GM21367 (cell line): ENCODE data around the gene AGBL2.
"Not testable (repeated sequence)": the region's sequence is repeated elsewhere in the genome, so short reads cannot be mapped to it uniquely, and the experiment has no call there.

Source experiments
- ATAC-seq: cut with Tn5 transposase; IDR thresholded peaks from one replicate; pipeline ENCODE4 v1.9.1; 2021; ENCODE audit not compliant: unreplicated experiment

AGBL2 gene, protein sequence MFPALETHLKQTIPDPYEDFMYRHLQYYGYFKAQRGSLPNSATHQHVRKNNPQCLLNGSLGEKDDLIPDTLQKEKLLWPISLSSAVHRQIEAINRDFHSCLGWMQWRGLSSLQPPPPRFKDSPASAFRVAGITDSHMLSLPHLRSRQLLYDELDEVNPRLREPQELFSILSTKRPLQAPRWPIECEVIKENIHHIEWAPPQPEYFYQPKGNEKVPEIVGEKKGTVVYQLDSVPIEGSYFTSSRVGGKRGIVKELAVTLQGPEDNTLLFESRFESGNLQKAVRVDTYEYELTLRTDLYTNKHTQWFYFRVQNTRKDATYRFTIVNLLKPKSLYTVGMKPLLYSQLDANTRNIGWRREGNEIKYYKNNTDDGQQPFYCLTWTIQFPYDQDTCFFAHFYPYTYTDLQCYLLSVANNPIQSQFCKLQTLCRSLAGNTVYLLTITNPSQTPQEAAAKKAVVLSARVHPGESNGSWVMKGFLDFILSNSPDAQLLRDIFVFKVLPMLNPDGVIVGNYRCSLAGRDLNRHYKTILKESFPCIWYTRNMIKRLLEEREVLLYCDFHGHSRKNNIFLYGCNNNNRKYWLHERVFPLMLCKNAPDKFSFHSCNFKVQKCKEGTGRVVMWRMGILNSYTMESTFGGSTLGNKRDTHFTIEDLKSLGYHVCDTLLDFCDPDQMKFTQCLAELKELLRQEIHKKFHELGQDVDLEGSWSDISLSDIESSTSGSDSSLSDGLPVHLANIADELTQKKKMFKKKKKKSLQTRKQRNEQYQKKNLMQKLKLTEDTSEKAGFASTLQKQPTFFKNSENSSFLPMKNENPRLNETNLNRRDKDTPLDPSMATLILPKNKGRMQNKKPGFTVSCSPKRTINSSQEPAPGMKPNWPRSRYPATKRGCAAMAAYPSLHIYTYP

DNA sequence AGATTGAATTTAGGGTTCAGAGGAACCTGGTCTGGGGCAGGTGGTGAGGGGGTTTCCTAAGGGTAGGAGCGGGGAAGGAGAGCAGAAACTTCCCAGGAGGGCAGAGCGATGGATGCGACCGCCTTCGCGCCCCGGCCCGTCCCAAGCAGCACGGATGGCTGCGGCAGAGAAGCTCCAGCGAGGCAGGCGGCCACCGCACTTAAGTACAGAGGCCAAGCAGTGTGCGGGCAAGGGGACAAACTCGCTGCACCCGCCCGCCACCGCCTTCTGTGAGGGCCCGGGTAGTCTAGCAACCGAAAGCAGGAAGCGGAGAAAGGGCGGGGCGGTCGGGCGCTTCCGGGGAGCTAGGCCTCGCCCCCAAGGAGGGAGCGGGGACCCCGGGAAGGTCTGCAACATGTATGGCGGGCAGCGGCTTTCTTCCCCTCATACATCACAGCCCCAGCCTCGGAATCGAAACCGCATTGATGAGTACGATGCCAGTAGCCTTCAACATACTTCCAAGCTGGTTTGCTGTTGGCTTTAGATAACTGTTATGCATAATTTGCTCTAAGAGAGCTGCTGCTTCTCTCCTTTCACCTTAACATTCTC is at the start of gene AGBL2:
Gene AGBL2 (minus strand): TSS at position 288 of the 588 bp plus-strand sequence. CDS start 719 bp downstream, outside the sequence.
- peak; percentile 96 for ATAC-seq

DNA sequence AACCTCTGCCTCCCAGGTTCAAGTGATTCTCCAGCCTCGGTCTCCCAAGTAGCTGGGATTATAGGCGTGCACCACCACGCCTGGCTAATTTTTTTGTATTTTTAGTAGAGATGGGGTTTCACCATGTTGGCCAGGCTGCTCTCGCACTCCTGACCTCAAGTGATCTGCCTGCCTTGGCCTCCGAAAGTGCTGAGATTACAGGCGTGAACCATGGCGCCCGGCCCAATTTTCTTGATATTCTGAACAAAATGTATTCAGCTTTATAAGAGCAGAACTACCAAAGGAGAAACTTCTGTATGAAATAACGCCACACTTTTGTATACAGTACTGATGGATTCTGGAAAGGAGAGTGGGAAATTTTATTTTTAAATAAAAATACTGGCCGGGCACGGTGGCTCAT is 44.1 kb upstream of the AGBL2 start:
- ATAC-seq, result not testable (repeated sequence)

DNA sequence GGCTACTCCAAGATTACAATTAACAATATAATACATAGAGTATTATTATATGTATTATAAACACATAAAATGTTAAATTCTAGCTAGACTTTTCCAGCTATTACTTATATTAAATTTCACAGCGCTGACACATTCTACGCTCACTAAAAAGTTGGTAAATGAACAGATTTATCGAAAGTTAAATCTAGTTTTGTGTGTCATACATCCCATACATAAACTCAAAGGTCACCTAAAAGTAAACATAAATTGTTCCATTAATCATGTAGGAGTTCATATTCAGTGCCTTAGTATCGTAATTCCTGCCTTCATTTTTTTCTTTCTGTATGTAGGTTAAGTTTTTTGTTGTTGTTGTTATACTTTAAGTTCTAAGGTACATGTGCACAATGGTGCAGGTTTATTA is 41.0 kb upstream of the AGBL2 start:
- no peak for ATAC-seq

DNA sequence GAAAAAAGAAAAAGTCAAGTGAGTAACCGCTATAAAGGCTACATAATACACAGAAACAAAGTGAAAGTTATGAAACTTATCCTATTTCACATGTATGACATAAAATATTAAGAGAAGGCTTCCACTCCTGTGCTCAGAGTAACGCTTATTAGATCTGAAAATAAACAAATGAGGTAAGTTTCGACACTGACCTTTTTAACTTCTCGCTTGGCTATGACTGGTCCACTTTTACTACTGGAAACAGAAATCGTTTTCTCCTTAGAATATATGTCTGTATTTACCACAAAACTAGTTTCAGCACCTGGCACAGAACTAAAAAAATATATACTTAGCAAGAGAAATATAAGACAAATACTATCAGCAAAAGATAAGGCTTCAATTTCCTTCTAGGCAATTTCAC is 35.6 kb upstream of the AGBL2 start:
- no peak for ATAC-seq

DNA sequence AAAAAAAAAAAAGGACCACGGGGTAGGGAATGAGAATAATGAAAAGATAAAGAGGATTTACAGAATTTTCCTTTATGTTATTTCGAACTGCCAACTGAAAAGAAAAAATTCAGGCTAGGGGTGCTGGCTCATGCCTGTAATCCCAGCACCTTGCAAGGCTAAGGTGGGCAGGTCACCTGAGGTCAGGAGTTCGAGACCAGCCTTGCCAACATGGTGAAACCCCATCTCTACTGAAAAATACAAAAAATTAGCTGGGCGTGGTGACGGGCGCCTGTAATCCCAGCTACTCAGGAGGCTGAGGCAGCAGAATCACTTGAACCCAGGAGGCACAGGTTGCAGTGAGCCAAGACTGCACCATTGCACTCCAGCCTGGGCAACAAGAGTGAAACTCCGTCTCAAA is 27.3 kb upstream of the AGBL2 start:
- ATAC-seq, result not testable (repeated sequence)

DNA sequence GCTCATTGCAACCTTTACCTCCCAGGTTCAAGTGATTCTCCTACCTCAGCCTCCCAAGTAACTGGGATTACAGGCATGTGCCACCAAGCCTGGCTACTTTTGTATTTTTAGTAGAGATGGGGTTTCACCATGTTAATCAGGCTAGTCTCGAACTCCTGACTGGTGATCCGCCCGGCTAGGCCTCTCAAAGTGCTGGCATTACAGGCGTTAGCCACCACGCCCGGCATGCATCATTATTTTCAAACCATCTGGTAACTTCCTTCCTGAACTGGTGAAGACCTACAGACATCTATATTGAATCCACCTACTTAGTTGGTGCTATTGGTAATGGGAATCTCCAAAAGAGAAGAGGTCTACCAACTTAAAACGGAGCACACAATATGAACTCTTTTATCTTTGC is 22.6 kb upstream of the AGBL2 start:
- not testable (repeated sequence) for ATAC-seq

DNA sequence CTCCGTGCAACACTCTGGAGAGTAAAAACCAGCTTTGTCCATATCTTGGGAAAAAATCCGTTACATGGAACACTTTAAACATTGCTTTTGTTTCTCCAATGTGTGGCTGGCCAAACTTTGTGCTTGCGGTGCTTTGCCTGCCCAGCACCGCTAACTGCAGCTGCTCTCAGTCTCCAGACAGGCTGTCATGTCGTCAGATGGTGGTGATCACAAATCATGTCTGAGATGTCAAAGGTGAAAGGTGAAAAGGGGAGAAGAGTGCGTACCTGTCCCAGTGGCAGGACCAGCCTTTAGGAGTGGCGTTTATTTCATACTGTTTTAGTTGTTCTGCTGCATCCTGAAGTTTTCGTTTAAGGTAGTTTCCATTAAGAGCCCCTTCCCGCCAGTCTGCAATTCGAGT is 17.1 kb upstream of the AGBL2 start:
- no peak for ATAC-seq

DNA sequence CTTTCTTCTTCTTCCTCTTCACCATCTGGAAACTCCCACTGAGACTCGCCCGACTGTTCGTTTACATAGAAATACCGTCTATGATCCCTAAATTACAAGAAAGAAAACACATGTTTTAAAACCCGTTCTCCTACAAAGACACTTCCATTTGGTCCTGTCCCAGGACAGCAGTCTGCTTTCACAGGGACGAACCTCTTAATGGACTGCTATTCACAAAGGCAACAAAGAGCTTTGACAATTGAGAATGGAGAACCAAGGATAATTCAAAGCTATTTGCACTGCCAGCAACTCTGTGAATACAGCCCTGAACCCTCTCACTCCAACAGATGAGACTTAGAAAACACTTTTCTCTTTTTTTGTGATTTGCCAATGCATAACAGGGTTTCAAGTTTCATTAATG is 16.3 kb upstream of the AGBL2 start:
- ATAC-seq, result no peak

DNA sequence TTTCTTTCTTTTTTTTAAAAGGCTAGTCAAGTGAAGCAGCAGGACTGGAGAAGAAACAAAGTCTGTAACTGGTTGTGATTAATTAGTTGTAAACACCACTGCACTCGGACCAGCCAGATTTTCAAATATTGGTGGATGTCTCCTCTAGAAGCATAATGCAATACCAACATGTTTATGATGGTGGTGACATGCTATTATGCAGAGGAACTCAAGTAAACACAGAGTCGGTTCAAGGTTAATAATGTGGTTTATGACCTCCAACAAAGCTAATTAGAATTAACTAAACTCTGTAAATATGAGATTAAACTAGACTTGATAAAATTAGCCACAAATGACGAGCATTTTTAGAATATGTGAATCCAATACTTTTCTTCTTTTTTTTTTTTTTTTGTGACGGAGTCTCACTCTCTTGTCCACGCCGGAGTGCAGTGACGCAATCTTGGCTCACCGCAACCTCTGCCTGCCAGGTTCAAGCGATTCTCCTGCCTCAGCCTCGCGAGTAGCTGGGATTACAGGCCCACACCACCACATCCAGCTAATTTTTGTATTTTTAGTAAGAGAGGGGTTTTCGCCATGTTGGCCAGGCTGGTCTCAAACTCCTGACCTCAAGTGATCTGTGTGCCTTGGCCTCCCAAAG is 11.8 kb upstream of the AGBL2 start:
- ATAC-seq, result no peak

DNA sequence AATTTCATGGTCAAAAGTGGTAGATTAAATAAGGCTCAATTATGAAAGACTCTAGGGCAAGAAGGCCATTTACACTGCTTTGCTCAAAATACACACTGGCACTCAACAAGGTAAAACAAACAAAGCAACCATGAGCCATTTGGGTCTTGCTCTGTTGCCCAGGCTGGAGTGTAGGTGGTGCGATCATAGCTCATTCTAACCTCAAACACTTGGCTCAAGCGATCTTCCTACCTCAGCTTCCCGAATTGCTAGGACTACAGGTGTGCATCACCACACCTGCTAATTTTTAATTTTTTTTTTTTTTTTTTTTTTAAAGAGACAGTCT is 10.9 kb upstream of the AGBL2 start:
- ATAC-seq, result no peak

DNA sequence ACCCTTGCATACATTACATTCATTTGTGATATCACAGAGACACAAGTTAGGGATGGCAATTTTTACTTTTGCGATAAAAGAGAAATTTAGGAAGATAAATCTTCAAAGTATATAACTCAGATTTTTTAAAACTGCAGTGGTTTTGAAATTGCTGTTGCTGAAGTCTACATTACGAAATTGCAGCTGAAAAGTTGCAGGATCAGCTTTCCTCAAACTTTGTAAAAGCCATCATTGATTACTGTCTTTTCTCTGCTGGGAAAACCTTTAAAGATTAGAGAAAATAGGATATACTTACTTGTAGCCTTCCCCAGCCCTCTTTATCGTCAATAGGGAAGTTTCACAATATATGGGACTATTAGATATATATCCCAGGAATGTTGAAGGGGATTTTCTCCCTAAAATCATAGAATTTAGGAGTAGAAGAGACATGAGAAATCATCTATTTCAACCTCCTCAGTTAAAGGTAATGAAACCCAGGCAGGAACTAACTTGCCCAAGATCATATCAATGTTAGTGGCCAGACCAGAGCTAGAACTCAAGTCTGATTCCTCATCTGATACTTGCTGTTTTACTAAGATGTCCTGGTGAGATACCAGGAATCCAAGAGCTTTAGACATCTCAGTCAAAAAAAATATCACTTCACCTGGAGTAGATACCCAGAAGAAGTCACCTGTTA is 10.4 kb upstream of the AGBL2 start:
- no peak for ATAC-seq

DNA sequence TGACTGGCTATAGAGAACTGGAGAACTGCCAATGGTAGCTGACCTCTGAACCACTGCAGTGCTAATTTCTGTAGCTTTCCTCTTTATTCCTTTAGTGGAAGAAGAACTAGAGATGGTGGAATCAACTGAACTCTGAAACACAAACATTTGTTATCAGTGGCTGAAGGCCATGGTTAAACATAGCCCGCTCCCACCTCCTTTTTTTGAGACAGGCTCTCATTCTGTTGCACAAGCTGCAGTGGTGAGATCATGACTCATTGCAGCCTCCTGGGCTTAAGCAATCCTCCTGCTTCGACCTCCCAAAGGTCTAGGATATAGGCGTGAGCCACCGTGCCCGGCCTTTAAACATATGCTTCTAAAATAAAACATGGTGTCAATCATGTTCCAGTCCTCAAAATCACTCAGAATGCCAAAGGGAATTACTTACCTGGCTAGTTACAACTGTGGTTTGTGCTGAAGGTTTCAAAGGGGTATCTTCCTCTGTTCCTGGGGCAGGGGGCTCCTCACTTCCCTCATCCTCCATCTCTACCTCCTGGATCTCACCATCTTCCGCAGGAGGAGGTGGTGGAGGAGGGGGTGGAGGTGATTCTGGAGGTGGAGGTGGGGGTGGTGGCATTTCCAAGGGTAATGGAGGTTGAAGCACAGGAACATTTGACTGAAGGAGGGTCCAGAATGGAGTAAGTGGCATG is 9.0 kb upstream of the AGBL2 start:
- ATAC-seq, result no peak

DNA sequence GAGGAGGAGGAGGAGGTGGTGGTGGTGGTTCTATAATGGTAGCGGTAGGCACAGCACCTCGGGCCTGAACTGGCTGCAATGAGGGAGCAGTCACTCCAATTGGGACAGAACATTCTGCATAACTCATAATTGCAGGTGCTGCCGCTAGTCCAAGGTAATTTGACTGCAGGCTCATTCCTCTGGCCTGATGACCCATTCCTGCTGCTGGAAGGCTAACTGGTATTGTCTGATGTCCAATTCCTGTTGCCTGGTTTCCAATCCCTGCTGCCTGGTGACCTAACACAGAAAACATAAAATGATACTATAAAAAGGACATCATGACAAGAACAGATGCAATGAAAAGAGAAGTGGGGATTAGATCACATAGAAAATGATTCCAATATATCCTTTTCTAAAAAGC is 7.9 kb upstream of the AGBL2 start:
- no peak for ATAC-seq

DNA sequence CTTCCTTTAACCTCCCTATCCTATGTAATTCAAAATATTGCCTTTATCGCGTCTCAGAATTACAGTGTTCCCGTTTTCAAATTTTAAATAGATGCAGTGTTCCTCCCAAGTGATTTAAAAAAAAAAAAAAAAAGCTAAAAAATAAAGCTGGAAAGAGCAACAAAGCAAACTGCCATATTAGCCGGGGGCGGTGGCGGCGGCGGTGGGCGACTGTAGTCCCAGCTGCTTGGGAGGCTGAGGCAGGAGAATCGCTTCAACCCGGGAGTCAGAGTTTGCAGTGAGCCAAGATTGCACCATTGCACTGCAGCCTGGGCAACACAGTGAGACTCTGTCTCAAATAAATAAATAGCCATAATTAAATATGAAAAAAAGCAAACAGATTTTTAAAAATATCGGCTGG is 5.5 kb upstream of the AGBL2 start:
- ATAC-seq, result no peak

DNA sequence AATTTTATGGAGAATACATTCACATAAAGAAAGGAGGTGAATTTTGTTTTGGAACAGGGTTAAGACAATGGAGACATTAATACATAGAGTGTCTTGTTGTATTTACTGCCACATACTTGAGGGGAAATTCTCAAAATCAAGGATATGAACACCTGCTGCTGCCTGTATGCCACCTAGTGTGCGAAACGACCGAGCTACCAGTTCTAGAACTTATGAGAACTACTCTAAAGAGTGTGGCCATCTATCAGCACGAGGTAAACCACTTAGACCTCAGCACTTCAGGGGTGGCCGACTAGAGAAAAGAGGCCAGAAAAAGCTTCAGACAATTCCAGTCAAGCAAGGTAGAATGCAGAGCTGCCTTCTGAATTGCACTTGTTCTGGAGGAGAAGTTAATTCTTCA is 1.5 kb upstream of the AGBL2 start:
- no peak for ATAC-seq

DNA sequence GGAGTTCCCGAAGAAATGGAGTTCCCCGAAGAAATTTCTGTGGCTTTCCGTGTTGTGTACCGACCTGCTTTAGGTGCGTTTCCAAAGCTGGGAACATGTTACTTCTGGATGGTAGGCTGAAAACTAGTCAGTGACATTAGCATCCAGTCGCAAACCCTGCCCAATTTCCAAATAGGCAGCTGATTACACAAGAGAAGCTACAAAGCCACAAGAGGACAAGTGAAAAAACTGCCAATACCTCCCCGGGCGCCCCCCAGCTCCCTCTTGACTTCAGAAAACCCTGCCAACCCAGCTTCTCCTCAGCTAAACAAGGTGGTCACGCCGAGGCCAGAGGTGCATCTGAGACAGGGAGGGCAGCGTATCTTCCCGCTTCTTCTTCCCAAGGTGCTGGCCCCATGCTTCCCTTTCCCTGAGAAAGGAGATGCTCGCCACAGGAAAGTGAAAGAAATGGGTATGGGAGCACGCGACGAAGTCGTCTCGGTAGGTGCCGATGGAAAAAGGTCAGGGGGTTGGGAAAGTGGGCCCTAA is 551 bp downstream of the AGBL2 start:
- ATAC-seq, result no peak

DNA sequence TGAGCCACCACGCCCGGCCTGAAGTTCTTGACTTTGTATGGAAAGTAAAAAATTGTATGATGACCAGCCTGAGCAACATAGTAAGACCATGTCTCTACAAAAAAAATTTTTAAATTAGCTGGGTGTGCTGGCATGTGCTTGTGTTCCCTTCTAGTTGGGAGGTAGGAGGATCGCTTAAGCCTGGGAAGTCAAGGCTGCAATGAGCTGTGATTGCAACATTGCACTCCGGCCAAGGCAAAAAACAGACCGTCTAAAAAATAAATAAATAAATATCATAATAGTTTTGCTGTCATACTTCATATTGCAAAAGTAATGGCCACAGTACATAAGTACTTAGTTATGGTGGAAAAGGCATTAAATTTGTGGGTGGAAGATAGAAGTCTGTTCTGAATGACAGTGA is 3.4 kb downstream of the AGBL2 start:
- ATAC-seq, result no peak

DNA sequence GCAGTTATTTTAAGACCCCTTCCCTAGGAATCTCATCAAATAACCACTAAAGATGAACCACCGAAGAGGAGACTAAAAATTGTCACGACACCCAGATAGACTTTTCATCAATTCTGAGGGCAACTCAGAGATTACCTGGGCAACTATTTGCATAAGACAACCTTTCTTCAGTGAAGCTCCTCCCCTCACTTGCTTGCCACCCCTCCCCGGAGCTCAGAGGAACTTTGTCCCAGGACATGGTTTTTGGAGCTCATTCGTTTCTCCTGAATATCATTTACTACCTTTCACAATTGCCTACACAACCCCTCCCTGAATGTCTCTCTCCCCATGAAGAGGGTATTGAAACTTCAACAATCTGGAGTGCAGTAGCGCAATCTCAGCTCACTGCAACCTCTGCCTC is 3.9 kb downstream of the AGBL2 start:
- ATAC-seq, result no peak

DNA sequence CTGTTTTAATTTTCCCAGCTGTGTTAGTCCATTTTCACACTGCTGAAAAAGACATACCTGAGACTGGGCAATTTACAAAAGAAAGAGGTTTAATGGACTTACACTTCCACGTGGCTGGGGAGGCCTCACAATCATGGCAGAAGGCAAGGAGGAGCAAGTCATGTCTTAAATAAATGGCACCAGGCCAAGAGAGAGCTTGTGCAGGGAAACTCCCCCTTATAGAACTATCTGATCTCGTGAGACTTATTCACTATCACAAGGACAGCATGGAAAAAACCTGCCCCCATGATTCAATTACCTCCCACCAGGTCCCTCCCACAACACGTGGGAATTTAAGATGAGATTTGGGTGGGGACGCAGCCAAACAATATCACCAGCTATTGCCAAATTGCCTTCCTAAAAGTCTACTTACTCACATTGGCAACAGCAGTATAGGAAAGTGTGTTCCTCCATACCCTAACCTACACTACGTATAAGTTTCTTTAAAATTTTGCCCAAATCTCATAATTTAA is 7.8 kb downstream of the AGBL2 start:
- ATAC-seq, result not testable (repeated sequence)

DNA sequence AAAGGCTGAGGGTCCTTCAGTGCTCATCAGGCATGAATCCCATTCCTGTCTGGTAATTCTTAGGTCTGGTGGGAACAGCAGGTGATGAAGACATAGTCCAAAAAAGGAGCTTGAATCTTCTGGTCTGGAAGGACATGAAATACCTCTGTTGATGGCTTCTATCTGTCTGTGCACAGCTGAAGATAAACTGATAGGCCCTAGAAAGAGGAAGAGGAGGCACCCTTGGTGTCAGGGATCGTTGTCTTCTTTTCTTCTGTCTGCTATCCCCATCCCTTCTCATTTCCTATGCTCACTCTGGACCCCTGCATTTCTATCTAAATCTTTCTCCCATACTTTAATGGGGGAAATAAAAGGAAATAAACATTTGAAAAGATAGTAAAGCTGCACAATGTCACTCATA is 9.4 kb downstream of the AGBL2 start:
- no peak for ATAC-seq
